GM21526 (cell line): ENCODE data around the gene CBX6.

Experiments
- ATAC-seq: cut with Tn5 transposase; IDR thresholded peaks from one replicate; pipeline ENCODE4 v1.9.1; 2021; ENCODE audit warnings: moderate library complexity; ENCODE audit not compliant: unreplicated experiment, low FRiP score

CBX6 gene

GRCh38 chr22:38874529-38875222, 2.7 kb upstream of the CBX6 start:
- no peak for ATAC-seq

GRCh38 chr22:38873469-38874411, 1.7 kb upstream of the CBX6 start:
- ATAC-seq, result no peak

GRCh38 chr22:38872831-38873248, 824 bp upstream of the CBX6 start:
- ATAC-seq, result no peak

- ATAC-seq, result no peak
Measured at GRCh38 chr22:38871360-38872171, 450 bp downstream of the CBX6 start.

GRCh38 chr22:38870791-38871359, 1.1 kb downstream of the CBX6 start:
- ATAC-seq, result no peak

- ATAC-seq, result no peak
Measured at GRCh38 chr22:38870312-38870741, 1.7 kb downstream of the CBX6 start.

GRCh38 chr22:38869663-38870062, 2.4 kb downstream of the CBX6 start:
- no peak for ATAC-seq

- ATAC-seq, result no peak
Measured at GRCh38 chr22:38868886-38869381, 3.1 kb downstream of the CBX6 start.

GRCh38 chr22:38868286-38868721, 3.7 kb downstream of the CBX6 start:
- ATAC-seq, result no peak

- no peak for ATAC-seq
Measured at GRCh38 chr22:38867471-38868285, 4.3 kb downstream of the CBX6 start.

- no peak for ATAC-seq
Measured at GRCh38 chr22:38867124-38867455, 4.9 kb downstream of the CBX6 start.

- no peak for ATAC-seq
Measured at GRCh38 chr22:38866399-38867123, 5.5 kb downstream of the CBX6 start.

GRCh38 chr22:38866024-38866398, 6.0 kb downstream of the CBX6 start:
- ATAC-seq, result no peak

- no peak for ATAC-seq
Measured at GRCh38 chr22:38865201-38866023, 6.6 kb downstream of the CBX6 start.

GRCh38 chr22:38864361-38865191, 7.4 kb downstream of the CBX6 start:
- no peak for ATAC-seq

- ATAC-seq, result no peak
Measured at GRCh38 chr22:38863531-38864131, 8.4 kb downstream of the CBX6 start.
